Panc1 (cell line): ENCODE data around the gene THRSP. TPM values are rescaled to one million over a fixed set of nuclear protein-coding genes. Genes with fewer than 3 reads are reported as not detected.
"Not testable (repeated sequence)": the region's sequence is repeated elsewhere in the genome, so short reads cannot be mapped to it uniquely, and the experiment has no call there.

ENCODE experiments used
- ATAC-seq: fragments of 200-7000 bp; cut with Tn5 transposase; 2 replicates; pipeline ENCODE4 v1.9.1; 2020; ENCODE audit warnings: mild to moderate bottlenecking, moderate library complexity
- BruUV-seq: library from RNA; stranded (reverse); fragments of 400-500 nt; replicated peaks from 2 replicates; lab custom pipeline; 2021; lab: Mats Ljungman, UMichigan
- CTCF ChIA-PET: fragments of 300-600 bp; sonication (Branson Sonifier 250); formaldehyde crosslinking; loops from one replicate; lab custom pipeline; 2022; ENCODE audit warnings: antibody characterized with exemption; lab: Charles Lee
- POLR2A ChIA-PET: fragments of 300-600 bp; sonication (Branson Sonifier 250); formaldehyde crosslinking; loops from one replicate; lab custom pipeline; 2022; ENCODE audit warnings: antibody characterized with exemption; lab: Charles Lee
- DNase-seq: peaks from one replicate; pipeline ENCODE4 v3.0.0-alpha.2; 2010; ENCODE audit warnings: low read depth, low spot score
- H3K27ac ChIP-seq: 2 replicates; pipeline ENCODE4 v1.5.1; 2011; ENCODE audit warnings: mild to moderate bottlenecking, low read length, inconsistent platforms
- H3K27me3 ChIP-seq: fragments of 200-500 bp; sonication (Bioruptor generic); 2 replicates; pipeline ENCODE4 v1.6.0; 2014; ENCODE audit warnings: low read length, inconsistent platforms; ENCODE audit not compliant: control insufficient read depth, insufficient read depth
- H3K36me3 ChIP-seq: fragments of 200-500 bp; sonication (Bioruptor generic); 2 replicates; pipeline ENCODE4 v1.5.1; 2014; ENCODE audit warnings: inconsistent platforms, mild to moderate bottlenecking, low read length, moderate library complexity; ENCODE audit not compliant: control insufficient read depth, insufficient read depth
- H3K4me1 ChIP-seq: 2 replicates; pipeline ENCODE4 v1.5.1; 2011; ENCODE audit warnings: inconsistent platforms, mild to moderate bottlenecking, low read length, moderate library complexity; ENCODE audit not compliant: control insufficient read depth, insufficient read depth
- H3K4me3 ChIP-seq, 2 experiments: 2 replicates each; pipeline ENCODE4 v1.5.1; 2011 to 2012; ENCODE audit warnings: low read depth in 2 of 2, low read length in 2 of 2, mild to moderate bottlenecking in 2 of 2, inconsistent platforms in 1 of 2, moderate library complexity in 1 of 2
- H3K9me3 ChIP-seq: fragments of 200-500 bp; sonication (Bioruptor generic); 2 replicates; pipeline ENCODE4 v1.5.1; 2014; ENCODE audit warnings: low read depth, mild to moderate bottlenecking, inconsistent platforms, low read length, moderate library complexity; ENCODE audit not compliant: control insufficient read depth, insufficient read depth
- POLR2AphosphoS5 ChIP-seq: IDR thresholded peaks from 2 replicates; pipeline ENCODE4 v1.6.1; 2012; ENCODE audit warnings: mild to moderate bottlenecking, low read depth, low read length, moderate library complexity
- SIN3A ChIP-seq: IDR thresholded peaks from 2 replicates; pipeline ENCODE4 v1.6.1; 2012; ENCODE audit warnings: low read depth, mild to moderate bottlenecking, low read length, moderate library complexity, borderline replicate concordance; ENCODE audit not compliant: insufficient read depth
- TCF7L2 ChIP-seq: IDR thresholded peaks from 2 replicates; pipeline ENCODE4 v1.6.1; 2011; ENCODE audit warnings: mild to moderate bottlenecking, low read depth, low read length, inconsistent platforms
- in situ Hi-C: cut with HindIII; loops from 2 replicates; pipeline ENCODE4 v1.10.0; 2016; ENCODE audit warnings: low sequenced_read_pairs, low pct_unique_long_range_greater_than_20kb
- intact Hi-C: fragments of 100-400 bp; cut with micrococcal nuclease; formaldehyde crosslinking; loops from one replicate; pipeline ENCODE4 v1.10.0; 2022; ENCODE audit not compliant: unreplicated experiment
- total RNA-seq: library from RNA; stranded (reverse); gene quantifications from one replicate; pipeline ENCODE4 v1.2.1, GENCODE V29; 2021; ENCODE audit not compliant: unreplicated experiment
- TF ChIP-seq, protein P1 (sequence below), 2 experiments: IDR thresholded peaks; 2 replicates each; pipeline ENCODE4 v1.6.1; 2011 to 2012; ENCODE audit warnings: low read depth in 2 of 2, control low read depth in 1 of 2, low read length in 1 of 2, mild to moderate bottlenecking in 1 of 2, moderate library complexity in 1 of 2; ENCODE audit not compliant: insufficient read depth in 1 of 2
- TF ChIP-seq, protein P2 (sequence below): fragments of 450-650 bp; IDR thresholded peaks from 2 replicates; pipeline ENCODE4 v1.5.1; 2017; ENCODE audit warnings: mild to moderate bottlenecking

Gene THRSP
- total RNA-seq, 1 experiment from 2014 or later: not detected

- POLR2A ChIA-PET: interaction anchor here (0.6 kb wide), 1 partner anchor 37 kb away, joined by 3 read pairs; no protein-coding TSS in a partner anchor
- Histone ChIP-seq H3K36me3 (no peaks in the 10 kb centered on the region), H3K4me3 (no peak overlapping the region), H3K9me3 (no peaks in the 10 kb centered on the region), H3K4me1 (peaks cover 13% of the 10 kb centered on the region), H3K27me3 (no peaks in the 10 kb centered on the region), H3K27ac (peak overlapping the region; percentile 81)
- in situ Hi-C loops: no loop called here
- CTCF ChIA-PET: no interaction called here
- ATAC-seq (no peak; the same call in 1 of the 2 replicates), DNase-seq (no peak)
- TF ChIP-seq SIN3A: no peak
- TF ChIP-seq, protein P1, sequence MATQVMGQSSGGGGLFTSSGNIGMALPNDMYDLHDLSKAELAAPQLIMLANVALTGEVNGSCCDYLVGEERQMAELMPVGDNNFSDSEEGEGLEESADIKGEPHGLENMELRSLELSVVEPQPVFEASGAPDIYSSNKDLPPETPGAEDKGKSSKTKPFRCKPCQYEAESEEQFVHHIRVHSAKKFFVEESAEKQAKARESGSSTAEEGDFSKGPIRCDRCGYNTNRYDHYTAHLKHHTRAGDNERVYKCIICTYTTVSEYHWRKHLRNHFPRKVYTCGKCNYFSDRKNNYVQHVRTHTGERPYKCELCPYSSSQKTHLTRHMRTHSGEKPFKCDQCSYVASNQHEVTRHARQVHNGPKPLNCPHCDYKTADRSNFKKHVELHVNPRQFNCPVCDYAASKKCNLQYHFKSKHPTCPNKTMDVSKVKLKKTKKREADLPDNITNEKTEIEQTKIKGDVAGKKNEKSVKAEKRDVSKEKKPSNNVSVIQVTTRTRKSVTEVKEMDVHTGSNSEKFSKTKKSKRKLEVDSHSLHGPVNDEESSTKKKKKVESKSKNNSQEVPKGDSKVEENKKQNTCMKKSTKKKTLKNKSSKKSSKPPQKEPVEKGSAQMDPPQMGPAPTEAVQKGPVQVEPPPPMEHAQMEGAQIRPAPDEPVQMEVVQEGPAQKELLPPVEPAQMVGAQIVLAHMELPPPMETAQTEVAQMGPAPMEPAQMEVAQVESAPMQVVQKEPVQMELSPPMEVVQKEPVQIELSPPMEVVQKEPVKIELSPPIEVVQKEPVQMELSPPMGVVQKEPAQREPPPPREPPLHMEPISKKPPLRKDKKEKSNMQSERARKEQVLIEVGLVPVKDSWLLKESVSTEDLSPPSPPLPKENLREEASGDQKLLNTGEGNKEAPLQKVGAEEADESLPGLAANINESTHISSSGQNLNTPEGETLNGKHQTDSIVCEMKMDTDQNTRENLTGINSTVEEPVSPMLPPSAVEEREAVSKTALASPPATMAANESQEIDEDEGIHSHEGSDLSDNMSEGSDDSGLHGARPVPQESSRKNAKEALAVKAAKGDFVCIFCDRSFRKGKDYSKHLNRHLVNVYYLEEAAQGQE (IDR thresholded peaks at IDR 0.05; ENCODE audit: insufficient read depth in 1 of 2, low read depth in 2 of 2, low read length in 1 of 2): no peak
- no peak for TF ChIP-seq TCF7L2
- TF ChIP-seq POLR2AphosphoS5: no peak
- TF ChIP-seq, protein P2, sequence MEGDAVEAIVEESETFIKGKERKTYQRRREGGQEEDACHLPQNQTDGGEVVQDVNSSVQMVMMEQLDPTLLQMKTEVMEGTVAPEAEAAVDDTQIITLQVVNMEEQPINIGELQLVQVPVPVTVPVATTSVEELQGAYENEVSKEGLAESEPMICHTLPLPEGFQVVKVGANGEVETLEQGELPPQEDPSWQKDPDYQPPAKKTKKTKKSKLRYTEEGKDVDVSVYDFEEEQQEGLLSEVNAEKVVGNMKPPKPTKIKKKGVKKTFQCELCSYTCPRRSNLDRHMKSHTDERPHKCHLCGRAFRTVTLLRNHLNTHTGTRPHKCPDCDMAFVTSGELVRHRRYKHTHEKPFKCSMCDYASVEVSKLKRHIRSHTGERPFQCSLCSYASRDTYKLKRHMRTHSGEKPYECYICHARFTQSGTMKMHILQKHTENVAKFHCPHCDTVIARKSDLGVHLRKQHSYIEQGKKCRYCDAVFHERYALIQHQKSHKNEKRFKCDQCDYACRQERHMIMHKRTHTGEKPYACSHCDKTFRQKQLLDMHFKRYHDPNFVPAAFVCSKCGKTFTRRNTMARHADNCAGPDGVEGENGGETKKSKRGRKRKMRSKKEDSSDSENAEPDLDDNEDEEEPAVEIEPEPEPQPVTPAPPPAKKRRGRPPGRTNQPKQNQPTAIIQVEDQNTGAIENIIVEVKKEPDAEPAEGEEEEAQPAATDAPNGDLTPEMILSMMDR: no peak
- intact Hi-C loops: no loop called here
- BruUV-seq: no TSS peak
These were observed 22.8 kb upstream of the THRSP start for GRCh38 chr11:78040691-78041379.

- H3K36me3 ChIP-seq, intact Hi-C loops, H3K9me3 ChIP-seq, POLR2A ChIA-PET, CTCF ChIA-PET, H3K27me3 ChIP-seq, ATAC-seq, in situ Hi-C loops, H3K4me3 ChIP-seq, DNase-seq, BruUV-seq, H3K27ac ChIP-seq: not testable (repeated sequence)
- H3K4me1 ChIP-seq: peaks cover 15% of the 10 kb centered on the region
These were observed 22.3 kb upstream of the THRSP start for GRCh38 chr11:78041380-78041719.

DNA sequence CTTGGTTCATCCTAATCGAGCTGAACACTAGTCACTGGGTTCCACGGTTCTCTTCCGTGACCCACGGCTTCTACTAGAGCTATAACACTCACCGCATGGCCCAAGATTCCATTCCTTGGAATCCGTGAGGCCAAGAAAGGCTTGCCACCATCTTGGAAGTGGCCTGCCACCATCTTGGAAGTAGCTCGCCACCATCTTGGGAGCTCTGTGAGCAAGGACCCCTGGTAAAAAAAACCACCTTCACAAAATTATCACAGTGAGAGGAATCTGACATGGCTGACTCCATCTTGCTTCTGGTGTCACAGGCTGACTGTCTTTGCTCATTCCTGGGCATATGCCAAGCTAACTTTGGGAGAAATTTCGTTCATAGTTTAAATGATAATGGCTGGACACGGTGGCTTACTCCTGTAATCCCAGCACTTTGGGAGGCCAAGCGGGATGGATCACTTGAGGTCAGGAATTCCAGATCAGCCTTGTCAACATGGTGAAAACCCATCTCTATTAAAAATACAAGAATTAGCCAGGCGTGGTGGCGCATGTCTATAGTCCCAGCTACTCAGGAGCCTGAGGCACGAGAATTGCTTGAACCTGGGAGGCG is 21.7 kb upstream of the THRSP start:
- ATAC-seq: no peak
- CTCF ChIA-PET: no interaction called here
- intact Hi-C loops: no loop called here
- H3K9me3 ChIP-seq: no peaks in the 10 kb centered on the region
- in situ Hi-C loops: no loop called here
- H3K4me3 ChIP-seq: no peak overlapping the region
- H3K36me3 ChIP-seq: no peaks in the 10 kb centered on the region
- no peak for TF ChIP-seq TCF7L2
- TF ChIP-seq POLR2AphosphoS5: no peak
- TF ChIP-seq, protein P2: no peak
- TF ChIP-seq, protein P1 (IDR thresholded peaks at IDR 0.05; ENCODE audit: insufficient read depth in 1 of 2, low read depth in 2 of 2, low read length in 1 of 2): no peak
- TF ChIP-seq SIN3A: no peak
- no peaks in the 10 kb centered on the region for H3K27me3 ChIP-seq
- BruUV-seq: no TSS peak
- POLR2A ChIA-PET: no interaction called here
- no peak for DNase-seq
- H3K4me1 ChIP-seq: peaks cover 15% of the 10 kb centered on the region
- no peak overlapping the region for H3K27ac ChIP-seq
